ENCODE data around the gene KNDC1.
"Not testable (repeated sequence)": the region's sequence is repeated elsewhere in the genome, so short reads cannot be mapped to it uniquely, and the experiment has no call there.

The KNDC1 gene

DNA sequence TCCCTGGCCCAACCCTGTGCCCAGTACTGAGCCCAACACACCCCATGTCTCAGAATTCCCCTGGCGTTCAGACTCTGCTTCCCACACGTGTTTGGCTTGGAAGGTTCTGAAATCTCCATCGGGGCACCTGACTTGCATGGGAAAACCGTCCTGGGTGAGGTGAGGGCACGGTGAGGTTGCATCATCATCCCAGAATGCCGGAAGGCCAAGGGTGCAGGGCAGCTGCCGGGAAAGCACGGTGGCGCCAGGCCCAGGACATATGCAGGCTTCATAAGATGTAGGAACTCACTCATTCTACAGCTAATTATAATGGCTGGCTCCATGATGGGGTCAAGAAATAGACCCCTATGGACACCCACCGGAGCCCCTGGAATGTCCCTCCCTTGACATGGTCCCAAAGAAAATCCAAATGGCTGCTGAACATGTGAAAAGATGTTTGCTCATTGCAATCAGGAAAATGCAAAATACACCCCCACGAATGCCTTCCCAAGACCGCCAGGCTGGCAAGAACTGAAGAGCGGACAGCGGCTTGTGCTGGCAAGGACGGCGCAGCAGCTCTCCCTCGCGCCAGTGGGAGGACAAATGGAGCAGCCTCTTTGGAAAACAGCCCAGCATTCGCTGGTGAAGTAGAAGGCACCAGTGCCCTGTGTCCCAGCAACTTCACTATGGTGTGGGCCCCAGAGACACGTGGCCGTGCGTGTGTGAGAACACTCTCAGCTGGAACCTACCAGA, 2.3 kb downstream of the KNDC1 start:
- peak; percentile 44 for DNase-seq

DNA sequence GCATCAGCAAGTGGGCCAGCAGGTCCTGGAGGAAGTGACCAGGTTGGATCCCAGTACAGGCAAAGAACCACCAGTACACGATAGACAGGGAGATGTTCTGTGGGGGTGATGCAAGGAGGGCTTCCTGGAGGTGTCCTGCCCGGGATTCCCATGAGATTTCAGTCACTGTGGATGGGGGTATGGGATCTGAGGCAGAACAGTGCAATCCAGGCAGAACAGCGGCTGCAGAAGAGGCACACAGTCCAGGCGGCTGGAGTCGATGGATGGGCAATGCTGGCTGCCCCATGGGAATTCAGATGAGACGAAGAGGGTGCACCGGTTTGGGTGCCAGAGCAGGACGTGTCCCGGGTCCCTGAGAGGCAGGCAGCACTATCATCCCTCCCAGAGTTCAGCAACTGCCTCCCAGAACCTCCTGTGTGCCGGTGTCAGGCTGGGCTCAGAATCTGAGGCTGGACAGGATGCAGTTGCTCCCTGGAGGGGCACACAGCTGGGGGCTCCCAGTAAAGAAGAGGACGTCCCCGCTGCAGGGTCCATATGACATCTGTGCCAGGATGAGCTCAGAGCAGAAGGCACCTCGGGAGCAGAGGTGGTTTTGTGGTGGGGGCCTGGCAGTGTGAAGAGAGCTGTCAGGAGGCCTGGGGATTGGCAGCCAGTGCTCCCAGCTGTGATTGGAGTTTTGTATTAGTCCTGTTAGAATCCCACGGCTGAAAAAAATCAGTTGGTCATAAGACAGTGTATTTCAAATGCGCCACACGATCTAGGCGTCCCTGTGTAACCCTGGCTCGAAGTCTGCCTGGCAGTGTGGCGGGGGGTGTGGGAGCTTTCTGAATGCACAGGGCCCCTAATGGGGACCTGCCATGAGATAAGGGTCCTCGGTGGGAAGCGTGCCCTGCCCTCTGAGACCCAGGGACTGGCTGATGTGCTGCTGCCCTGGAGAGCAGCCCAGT, 3.2 kb downstream of the KNDC1 start:
- DNase-seq, result no peak

DNA sequence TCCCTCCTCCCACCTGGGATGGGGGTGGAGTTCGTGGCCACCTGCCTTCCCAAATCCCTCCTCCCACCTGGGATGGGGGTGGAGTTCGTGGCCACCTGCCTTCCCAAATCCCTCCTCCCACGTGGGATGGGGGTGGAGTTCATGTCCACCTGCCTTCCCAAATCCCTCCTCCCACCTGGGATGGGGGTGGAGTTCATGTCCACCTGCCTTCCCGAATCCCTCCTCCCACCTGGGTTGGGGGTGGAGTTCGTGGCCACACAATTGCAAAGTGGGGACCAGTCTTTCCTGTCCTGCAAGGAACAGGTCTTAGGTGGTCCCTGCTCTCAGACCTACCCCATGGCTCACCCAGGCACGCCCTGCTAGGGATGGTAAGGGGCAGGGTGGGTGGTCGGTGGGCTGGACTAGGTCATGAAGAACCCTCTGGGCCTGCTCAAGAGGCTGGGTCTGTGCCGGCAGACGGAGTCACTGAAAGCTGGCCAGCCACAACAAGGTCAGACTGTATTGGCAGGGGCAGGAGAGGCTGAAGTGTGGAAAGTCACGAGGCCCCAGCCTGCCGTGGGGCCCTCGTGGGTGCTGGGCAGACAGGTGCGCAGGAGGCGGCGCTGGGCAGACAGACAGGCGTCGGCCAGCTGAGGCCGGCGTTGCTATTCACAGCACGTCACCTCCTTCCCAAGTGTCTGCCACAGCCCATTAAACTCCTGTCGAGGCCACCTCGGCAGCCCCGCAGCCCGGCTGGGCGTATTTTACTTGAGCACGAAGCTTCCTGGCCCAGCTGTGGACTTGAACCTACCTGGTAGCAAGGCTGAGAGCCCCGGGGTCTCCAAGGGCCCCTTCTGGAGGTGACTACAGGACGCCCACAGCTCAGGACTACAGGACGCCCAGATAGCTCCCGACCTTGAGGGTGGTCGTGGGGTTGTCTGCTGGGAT, 4.1 kb downstream of the KNDC1 start:
- DNase-seq, result no peak

DNA sequence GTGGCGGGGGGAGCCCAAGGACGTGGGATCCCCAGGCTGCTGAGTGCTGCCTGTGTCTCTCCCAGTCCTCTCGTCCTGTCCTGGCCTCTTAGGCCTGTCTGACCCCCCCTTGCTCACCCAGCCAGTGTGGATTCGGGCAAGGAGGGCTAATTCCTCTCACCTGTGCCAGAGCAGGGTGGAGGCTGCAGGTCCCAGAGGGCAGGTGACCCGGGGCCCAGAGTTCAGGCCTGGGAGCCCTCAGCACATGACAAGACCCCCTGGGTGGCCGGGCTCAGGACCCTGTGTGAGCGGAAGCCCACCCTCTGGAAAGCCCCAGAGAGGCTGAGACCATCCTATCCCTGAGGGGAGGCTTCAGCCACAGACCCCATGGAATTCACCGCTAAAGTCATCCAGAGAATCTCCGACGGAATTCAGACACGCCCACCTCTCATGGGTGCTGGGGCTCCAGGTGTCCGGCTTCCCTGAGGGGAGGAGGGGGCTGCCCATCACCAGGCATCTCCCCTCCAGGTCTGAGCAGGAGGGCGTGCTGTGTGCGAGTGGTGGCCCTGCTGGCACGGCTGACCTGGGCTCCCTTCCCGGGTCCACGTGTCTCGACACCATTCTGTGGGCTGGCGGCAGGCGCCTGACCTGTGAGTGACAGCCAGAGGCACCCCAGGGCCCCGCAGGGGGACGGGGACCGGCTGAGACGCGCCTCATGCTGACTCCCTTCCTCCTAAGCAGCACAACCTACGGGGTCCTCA, 5.0 kb downstream of the KNDC1 start:
- DNase-seq, result no peak

DNA sequence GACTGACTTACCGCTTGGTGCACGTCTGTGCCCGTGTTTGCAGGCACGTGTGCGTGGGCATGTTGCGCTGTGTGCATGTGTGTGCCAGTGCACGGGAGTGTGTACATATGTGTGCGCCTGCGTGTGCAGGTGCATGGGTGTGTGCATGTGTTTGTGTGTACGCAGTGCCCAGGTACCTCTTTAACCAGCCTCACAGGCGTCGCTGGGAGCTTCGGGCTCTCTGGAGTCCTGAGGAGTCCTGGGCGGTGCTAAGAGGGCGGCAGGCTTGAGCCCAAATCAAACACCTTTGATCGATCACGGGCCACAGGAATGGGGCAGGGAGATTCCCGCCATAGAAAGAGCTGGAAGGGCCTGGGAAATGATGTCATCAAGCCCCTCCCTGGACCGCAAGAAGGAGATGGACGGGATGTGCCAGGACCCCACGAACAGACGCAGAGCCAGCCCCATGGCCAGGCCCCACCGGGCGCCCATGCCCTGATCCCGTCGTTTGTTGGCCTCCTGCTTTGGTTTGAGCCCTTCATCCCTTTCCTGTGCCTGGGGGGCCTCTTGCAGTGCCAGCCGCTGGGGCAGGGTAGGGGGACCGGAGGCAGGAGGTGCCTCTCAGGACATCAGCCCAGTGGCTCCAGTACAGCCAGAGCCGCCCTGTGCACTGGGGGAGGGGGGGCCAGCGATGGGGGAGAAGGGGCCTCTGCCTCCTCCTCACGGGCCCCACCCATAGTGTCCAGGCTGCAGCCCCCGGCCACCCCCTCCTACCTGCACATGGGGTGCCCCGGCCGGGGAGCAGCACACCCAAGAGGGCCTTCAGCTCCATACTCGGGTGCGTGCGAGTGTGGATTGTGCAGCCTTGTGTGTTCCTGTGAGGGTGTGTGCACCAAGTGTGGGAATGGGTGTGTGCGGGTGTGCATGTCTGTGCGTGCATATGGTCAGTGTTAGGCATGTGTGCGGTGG, 5.8 kb downstream of the KNDC1 start:
- DNase-seq, result no peak

DNA sequence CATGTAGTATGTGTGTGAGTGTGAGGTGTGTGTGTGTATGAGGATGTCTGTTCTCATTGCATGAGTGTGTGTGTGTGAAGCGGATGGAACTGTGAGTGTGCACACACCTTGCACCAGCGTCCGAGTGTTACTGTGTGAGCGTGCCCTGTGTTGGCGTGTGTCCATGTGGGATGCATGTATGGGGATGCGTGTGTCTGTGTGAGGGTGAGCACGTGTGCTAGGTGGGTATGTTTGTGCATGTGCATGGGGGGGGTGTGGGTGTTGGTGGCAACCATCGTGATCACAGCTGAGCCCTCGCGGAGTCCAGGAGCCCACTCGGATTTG, 6.4 kb downstream of the KNDC1 start:
- no peak for DNase-seq

DNA sequence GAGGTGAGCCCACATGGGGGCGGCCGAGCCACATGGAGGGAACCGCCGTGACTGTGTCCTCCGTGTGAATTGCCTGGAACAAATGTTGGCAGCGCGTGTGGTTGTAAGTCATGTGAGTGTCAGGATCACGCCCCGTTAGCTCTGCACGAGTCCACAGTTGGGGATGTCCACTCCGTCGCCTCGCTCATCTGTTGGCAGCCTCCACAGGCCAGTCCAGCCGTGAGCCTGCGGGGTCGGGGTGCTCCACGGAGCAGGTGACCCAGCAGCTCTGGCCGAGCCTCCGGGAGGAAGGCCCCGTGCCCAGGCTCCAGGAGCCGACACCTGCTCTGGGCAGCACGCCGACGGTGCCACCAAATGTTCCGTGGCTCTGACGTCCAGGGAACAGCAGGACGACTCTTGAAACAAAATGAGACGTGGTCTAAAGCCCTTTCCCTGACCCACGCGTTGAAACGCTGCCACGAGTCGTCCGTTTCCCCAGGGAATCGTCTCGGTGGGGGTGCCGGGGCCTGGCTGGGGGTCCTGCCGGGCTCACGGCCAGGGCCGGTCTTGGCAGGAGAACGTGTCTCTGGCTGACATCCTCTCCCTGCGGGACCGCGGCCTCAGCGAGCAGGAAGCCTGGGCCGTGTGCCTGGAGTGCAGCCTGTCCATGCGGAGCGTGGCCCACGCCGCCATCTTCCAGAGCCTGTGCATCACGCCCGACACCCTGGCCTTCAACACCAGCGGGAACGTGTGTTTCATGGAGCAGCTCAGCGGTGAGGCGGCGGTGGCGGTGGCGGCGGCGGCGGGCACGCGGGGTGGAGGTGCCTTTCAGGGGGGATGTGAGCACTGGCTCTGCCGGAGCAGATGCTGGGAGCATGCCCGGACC, 7.0 kb downstream of the KNDC1 start:
- no peak for DNase-seq

DNA sequence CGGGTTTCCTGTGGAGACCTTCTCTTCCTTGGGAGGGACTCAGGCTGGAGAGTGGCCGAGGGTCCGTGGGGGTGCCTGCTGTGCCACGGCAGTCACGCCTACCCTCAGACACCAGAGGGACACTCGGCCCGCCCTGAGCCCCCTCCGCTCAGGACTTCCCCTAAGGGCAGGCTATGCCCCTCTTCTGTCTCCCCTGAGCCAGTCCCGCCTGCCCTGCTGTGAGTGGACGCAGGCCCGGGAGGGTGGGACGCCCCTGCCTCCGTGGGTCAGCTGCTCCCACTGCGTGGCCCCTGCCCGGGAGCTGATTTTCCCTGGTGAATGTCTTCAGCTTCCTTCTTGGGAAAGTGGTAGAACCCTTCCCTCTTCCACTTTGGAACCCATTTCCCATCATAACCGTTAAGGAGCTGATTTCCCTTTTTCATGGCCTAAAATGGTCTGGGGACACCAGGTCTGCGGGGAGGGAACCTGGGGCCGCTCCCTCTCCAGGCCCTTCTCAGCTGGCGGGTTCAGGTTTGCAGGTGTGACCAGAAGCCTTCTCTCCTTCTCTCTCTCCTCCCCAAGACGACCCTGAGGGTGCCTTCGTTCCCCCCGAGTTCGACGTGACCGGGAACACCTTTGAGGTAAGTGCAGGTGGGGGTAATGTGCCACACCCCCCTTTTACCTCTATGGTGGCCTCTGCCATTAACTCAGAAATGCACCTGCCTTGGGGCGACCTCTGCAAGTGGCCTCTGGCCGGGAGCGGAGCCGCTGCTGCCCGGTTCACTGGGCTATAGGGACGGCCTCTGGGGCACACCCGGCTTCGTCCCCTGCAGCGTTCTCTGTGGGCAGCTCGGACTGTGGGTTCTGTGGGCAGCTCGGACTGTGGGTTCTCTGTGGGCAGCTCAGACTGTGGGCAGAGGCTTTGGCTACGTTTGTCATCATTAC, 7.9 kb downstream of the KNDC1 start:
- DNase-seq, result no peak

DNA sequence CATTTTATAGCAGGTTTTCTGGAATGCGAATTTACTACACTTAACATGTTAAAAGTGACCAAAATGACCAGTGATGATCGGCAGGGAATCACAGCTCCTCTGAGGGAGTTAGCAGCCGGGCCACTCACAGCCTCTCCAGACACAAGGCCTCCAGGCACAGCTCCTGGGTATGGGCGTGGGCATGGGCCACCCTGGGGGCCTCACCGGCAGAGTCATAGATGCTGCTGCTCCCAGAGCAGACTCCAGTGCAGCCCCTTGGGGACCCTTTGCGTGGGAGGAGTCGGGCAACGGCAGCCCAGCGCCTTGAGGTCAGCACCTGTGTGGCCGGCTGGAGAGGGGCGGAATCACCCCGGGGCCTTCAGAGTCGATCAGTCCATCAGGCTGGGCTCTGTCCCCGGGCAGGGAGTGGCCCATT, 8.6 kb downstream of the KNDC1 start:
- DNase-seq, result no peak

DNA sequence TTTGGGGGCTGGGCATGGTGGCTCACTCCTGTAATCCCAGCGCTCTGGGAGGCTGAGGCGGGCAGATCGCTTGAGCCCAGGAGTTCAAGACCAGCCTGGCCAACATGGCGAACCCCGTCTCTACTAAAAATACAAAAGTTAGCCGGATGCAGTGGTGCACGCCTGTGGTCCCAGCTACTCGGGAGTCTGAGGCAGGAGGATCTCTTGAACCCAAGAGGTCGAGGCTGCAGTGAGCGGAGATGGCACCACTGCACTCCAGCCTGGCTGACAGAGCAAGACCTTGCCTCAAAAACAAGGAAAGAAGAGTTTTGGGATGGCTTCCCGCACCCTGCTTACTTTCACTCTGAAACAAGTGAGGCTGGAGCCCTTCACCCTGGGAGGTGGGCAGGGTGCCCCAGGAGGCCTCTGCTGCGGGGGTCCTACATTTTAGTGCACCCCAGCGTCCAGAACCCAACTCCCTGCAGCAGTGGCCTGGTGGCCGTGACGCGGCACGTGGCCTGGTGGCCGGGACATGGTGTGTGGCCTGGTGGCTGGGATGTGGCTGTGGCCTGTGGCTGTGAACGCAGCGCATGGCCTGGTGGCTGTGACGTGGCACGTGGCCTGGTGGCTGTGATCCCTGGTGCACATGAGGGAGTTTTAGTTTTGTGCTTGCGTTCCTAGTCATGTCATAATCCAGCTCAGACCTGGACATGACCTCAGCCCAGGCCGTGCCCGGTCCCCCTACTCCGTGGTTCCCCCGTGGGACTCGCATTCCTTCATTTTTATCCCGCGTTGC, 9.3 kb downstream of the KNDC1 start:
- DNase-seq, result peak; percentile 35

DNA sequence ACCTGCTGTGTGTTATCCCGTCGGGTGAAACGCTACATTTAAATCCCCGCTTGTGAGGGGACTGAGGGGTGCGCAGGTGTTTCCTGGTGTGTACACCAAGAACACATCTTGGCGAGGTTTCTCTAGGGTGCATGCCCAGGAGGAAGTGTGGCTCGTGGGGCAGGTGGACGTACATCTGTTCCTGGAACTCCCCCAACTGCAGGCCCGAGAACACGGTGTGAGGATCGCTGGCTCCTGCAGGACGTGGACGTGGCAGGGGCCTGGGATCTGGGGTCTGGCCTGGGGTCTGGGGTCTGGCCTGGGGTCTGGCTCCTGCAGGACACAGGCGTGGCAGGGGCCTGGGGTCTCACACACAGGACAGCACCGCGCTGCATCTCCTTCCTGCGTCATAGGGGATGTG, 10.1 kb downstream of the KNDC1 start:
- peak; percentile 44 for DNase-seq

DNA sequence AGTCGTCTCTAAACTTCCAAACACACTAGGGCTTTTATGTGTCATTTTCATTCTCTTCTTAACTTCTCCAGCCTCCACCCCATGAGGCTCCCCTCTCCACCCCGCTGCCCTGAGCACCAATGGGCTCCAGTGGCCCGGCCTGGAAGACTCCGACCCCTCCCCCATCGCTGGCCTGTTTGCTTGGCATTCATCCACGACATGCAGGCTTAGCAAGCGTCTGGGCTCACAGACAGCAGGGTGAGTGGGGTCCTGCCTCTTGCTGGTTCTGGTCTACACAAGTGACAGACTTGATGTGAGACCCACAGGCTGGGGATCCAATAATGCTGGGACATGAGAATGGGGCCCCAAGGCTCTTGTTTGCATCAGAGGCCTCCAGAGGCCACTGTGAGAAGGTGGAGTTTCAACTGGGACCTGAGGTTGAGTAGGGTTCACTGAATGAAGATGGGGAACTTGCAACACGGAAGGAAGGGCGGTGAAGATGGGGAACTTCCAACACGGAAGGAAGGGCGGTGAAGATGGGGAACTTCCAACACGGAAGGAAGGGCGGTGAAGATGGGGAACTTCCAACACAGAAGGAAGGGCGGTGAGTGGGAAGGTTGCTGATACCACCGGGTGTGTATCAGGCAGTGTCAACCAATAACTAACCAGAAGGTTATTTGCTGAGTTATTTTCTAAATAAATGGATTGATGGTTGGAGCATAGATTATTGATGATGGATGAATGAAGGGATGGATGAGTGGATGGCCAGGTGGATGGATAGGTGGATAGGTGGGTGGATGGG, 14.0 kb downstream of the KNDC1 start:
- DNase-seq, result no peak

DNA sequence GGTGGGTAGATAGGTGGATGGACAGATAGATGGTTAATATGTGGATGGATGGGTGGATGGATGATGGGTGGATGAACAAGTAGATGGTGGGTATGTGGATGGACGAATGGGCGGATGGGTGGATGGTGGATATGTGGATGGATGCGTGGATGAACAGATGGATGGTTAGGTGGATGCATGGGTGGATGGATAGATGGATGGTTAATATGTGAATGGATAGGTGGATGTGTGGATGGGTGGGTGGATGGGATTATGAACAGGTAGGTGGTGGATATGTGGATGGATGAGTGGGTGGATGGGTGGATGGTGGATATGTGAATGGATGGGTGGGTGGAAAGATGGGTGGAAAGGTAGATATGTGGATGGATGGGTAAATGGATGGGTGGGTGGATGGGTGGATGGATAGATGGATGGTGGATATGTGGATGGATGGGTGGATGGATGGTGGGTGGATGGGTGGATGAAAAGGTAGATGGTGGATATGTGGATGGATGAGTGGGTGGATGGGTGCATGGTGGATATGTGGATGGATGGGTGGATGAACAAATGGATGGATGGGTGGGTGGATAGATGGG, 14.8 kb downstream of the KNDC1 start:
- DNase-seq, result no peak

DNA sequence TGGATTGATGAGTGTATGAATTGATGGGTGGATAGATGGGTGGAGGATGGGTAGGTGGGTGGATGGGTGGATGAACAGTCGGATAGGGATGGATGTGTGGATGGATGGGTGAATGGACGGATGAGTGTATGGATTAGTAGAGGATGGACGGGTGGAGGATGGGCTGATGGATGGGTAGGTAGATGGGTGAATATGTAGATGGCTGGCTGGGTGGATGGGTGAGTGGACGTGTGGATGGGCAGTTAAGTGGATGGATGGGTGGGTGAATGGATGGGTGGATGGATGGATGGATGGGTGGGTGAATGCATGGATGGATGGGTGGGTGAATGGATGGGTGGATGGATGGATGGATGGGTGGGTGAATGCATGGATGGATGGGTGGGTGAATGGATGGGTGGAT, 15.6 kb downstream of the KNDC1 start:
- not testable (repeated sequence) for DNase-seq

DNA sequence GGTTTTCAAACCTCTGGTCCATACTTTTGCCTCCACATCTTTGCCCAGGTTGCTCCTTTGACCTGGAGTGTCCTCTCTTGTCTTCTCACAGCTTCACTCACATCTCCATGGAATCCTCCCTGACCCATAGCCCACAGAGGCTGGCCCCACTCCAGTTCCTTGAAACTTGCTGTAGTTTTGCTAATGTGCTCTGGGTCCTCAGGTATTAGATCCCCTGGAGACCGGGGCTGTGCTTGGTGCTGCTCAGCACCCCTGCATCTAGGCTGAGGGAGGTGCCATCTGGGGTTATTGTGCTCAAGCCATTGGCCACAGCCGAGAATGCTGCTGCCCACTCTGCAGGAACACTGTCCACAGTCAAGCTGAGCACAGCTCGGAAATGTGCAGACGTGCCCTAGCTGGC, 16.5 kb downstream of the KNDC1 start:
- no peak for DNase-seq

DNA sequence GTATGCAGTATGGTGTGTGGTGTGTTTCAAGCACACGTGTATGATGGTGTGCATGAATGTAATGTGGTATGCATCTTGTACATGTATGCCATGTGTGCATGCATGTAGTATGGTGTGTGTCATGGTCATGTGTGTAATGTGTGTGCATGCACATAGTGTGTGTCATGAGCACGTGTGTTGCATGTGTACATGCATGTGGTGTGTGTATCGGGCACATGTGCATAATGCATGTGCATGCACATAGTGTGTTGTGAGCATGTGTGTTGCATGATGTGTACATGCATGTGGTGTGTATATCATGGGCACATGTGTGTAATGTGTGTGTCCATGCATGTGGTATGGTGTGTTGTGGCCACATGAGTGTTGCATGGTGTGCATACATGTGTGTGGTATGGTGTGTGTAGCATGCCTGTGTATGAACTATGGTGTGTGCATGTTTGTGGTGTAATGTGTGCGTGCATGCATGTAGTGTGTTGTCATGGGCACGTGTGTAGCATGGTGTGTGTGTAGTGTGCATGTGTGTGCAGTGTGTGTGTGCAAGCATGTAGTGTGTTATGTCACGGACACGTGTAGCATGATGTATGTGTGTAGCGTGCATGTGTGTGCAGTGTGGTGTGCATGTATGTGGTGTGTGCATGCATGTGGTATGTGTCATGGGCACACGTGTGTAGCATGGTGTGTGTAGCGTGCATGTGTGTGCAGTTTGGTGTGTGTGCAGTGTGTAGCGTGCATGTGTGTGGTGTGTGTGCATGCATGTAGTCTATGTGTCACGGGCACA, 17.6 kb downstream of the KNDC1 start:
- DNase-seq, result no peak

Data from activated CD8-positive, alpha-beta memory T cell treated with anti-CD3 and anti-CD28 coated beads for 24 hours (primary cell).